Panc1 (cell line): ENCODE measurements around the gene CYP2B6. TPM values are rescaled to one million over a fixed set of nuclear protein-coding genes. Genes with fewer than 3 reads are reported as not detected.

ENCODE experiments used
- ATAC-seq: fragments of 200-7000 bp; cut with Tn5 transposase; 2 replicates; pipeline ENCODE4 v1.9.1; 2020; ENCODE audit warnings: mild to moderate bottlenecking, moderate library complexity
- BruUV-seq: library from RNA; stranded (reverse); fragments of 400-500 nt; replicated peaks from 2 replicates; lab custom pipeline; 2021; lab: Mats Ljungman, UMichigan
- CTCF ChIA-PET: fragments of 300-600 bp; sonication (Branson Sonifier 250); formaldehyde crosslinking; loops from one replicate; lab custom pipeline; 2022; ENCODE audit warnings: antibody characterized with exemption; lab: Charles Lee
- POLR2A ChIA-PET: fragments of 300-600 bp; sonication (Branson Sonifier 250); formaldehyde crosslinking; loops from one replicate; lab custom pipeline; 2022; ENCODE audit warnings: antibody characterized with exemption; lab: Charles Lee
- DNase-seq: peaks from one replicate; pipeline ENCODE4 v3.0.0-alpha.2; 2010; ENCODE audit warnings: low read depth, low spot score
- H3K27ac ChIP-seq: 2 replicates; pipeline ENCODE4 v1.5.1; 2011; ENCODE audit warnings: mild to moderate bottlenecking, low read length, inconsistent platforms
- H3K27me3 ChIP-seq: fragments of 200-500 bp; sonication (Bioruptor generic); 2 replicates; pipeline ENCODE4 v1.6.0; 2014; ENCODE audit warnings: low read length, inconsistent platforms; ENCODE audit not compliant: control insufficient read depth, insufficient read depth
- H3K36me3 ChIP-seq: fragments of 200-500 bp; sonication (Bioruptor generic); 2 replicates; pipeline ENCODE4 v1.5.1; 2014; ENCODE audit warnings: inconsistent platforms, mild to moderate bottlenecking, low read length, moderate library complexity; ENCODE audit not compliant: control insufficient read depth, insufficient read depth
- H3K4me1 ChIP-seq: 2 replicates; pipeline ENCODE4 v1.5.1; 2011; ENCODE audit warnings: inconsistent platforms, mild to moderate bottlenecking, low read length, moderate library complexity; ENCODE audit not compliant: control insufficient read depth, insufficient read depth
- H3K4me3 ChIP-seq, 2 experiments: 2 replicates each; pipeline ENCODE4 v1.5.1; 2011 to 2012; ENCODE audit warnings: low read depth in 2 of 2, low read length in 2 of 2, mild to moderate bottlenecking in 2 of 2, inconsistent platforms in 1 of 2, moderate library complexity in 1 of 2
- H3K9me3 ChIP-seq: fragments of 200-500 bp; sonication (Bioruptor generic); 2 replicates; pipeline ENCODE4 v1.5.1; 2014; ENCODE audit warnings: low read depth, mild to moderate bottlenecking, inconsistent platforms, low read length, moderate library complexity; ENCODE audit not compliant: control insufficient read depth, insufficient read depth
- POLR2AphosphoS5 ChIP-seq: IDR thresholded peaks from 2 replicates; pipeline ENCODE4 v1.6.1; 2012; ENCODE audit warnings: mild to moderate bottlenecking, low read depth, low read length, moderate library complexity
- SIN3A ChIP-seq: IDR thresholded peaks from 2 replicates; pipeline ENCODE4 v1.6.1; 2012; ENCODE audit warnings: low read depth, mild to moderate bottlenecking, low read length, moderate library complexity, borderline replicate concordance; ENCODE audit not compliant: insufficient read depth
- TCF7L2 ChIP-seq: IDR thresholded peaks from 2 replicates; pipeline ENCODE4 v1.6.1; 2011; ENCODE audit warnings: mild to moderate bottlenecking, low read depth, low read length, inconsistent platforms
- in situ Hi-C: cut with HindIII; loops from 2 replicates; pipeline ENCODE4 v1.10.0; 2016; ENCODE audit warnings: low sequenced_read_pairs, low pct_unique_long_range_greater_than_20kb
- intact Hi-C: fragments of 100-400 bp; cut with micrococcal nuclease; formaldehyde crosslinking; loops from one replicate; pipeline ENCODE4 v1.10.0; 2022; ENCODE audit not compliant: unreplicated experiment
- total RNA-seq: library from RNA; stranded (reverse); gene quantifications from one replicate; pipeline ENCODE4 v1.2.1, GENCODE V29; 2021; ENCODE audit not compliant: unreplicated experiment
- TF ChIP-seq, protein P1 (sequence below), 2 experiments: IDR thresholded peaks; 2 replicates each; pipeline ENCODE4 v1.6.1; 2011 to 2012; ENCODE audit warnings: low read depth in 2 of 2, control low read depth in 1 of 2, low read length in 1 of 2, mild to moderate bottlenecking in 1 of 2, moderate library complexity in 1 of 2; ENCODE audit not compliant: insufficient read depth in 1 of 2
- TF ChIP-seq, protein P2 (sequence below): fragments of 450-650 bp; IDR thresholded peaks from 2 replicates; pipeline ENCODE4 v1.5.1; 2017; ENCODE audit warnings: mild to moderate bottlenecking

The CYP2B6 gene
- total RNA-seq, 1 experiment from 2014 or later = 0.26 TPM

DNA sequence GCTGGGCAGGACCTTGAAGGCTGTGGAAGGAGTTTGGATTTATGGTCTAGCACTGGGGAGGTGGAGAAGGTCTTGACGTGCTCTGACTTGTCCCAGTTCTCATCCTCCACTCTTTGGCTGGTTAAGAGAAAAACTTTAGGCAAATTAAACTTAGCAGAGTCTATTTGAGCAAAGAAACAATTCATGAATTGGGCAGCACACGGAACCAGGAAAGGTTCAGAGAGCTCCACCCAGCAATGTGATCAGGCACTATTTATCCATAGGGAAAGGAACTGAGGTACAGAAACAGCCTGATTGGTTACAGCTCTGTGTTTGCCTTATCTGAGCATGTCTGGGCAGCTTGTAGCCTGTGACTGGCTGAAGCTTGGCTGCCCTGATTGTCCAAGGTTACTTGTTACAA, 45.4 kb upstream of the CYP2B6 start:
- TF ChIP-seq POLR2AphosphoS5 = no peak
- TF ChIP-seq, protein P1, sequence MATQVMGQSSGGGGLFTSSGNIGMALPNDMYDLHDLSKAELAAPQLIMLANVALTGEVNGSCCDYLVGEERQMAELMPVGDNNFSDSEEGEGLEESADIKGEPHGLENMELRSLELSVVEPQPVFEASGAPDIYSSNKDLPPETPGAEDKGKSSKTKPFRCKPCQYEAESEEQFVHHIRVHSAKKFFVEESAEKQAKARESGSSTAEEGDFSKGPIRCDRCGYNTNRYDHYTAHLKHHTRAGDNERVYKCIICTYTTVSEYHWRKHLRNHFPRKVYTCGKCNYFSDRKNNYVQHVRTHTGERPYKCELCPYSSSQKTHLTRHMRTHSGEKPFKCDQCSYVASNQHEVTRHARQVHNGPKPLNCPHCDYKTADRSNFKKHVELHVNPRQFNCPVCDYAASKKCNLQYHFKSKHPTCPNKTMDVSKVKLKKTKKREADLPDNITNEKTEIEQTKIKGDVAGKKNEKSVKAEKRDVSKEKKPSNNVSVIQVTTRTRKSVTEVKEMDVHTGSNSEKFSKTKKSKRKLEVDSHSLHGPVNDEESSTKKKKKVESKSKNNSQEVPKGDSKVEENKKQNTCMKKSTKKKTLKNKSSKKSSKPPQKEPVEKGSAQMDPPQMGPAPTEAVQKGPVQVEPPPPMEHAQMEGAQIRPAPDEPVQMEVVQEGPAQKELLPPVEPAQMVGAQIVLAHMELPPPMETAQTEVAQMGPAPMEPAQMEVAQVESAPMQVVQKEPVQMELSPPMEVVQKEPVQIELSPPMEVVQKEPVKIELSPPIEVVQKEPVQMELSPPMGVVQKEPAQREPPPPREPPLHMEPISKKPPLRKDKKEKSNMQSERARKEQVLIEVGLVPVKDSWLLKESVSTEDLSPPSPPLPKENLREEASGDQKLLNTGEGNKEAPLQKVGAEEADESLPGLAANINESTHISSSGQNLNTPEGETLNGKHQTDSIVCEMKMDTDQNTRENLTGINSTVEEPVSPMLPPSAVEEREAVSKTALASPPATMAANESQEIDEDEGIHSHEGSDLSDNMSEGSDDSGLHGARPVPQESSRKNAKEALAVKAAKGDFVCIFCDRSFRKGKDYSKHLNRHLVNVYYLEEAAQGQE (IDR thresholded peaks at IDR 0.05; ENCODE audit: insufficient read depth in 1 of 2, low read depth in 2 of 2, low read length in 1 of 2) = no peak
- no peak for TF ChIP-seq TCF7L2
- TF ChIP-seq, protein P2, sequence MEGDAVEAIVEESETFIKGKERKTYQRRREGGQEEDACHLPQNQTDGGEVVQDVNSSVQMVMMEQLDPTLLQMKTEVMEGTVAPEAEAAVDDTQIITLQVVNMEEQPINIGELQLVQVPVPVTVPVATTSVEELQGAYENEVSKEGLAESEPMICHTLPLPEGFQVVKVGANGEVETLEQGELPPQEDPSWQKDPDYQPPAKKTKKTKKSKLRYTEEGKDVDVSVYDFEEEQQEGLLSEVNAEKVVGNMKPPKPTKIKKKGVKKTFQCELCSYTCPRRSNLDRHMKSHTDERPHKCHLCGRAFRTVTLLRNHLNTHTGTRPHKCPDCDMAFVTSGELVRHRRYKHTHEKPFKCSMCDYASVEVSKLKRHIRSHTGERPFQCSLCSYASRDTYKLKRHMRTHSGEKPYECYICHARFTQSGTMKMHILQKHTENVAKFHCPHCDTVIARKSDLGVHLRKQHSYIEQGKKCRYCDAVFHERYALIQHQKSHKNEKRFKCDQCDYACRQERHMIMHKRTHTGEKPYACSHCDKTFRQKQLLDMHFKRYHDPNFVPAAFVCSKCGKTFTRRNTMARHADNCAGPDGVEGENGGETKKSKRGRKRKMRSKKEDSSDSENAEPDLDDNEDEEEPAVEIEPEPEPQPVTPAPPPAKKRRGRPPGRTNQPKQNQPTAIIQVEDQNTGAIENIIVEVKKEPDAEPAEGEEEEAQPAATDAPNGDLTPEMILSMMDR = no peak
- TF ChIP-seq SIN3A = no peak
- CTCF ChIA-PET = no interaction called here
- POLR2A ChIA-PET = interaction anchor here (0.6 kb wide), 1 partner anchor 11 kb away, joined by 3 read pairs; no protein-coding TSS in a partner anchor

DNA sequence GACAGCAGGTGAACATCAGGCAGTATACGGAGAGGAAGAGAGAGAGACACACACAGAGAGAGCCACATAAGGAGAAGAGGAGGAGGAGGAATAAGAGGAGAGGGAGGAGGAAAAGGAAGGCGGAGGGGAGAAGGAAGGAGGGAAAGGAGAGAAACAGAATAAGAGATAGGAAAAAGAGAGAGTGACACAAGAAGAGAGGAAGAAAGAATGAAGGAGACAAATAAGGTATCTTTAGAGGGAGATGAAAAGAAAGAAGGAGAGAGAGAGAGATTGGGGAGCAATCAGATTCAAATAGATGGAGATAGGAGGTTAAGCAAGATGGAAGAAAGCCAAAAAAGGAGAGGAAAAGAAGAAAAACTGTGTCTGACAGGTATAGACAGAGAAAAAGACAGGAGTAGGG, 44.0 kb upstream of the CYP2B6 start:
- ATAC-seq (no peak), DNase-seq (no peak)
- CTCF ChIA-PET = no interaction called here
- no peak overlapping the region for H3K4me3 ChIP-seq
- BruUV-seq = no TSS peak
- no peaks in the 10 kb centered on the region for H3K36me3 ChIP-seq
- POLR2A ChIA-PET = no interaction called here
- TF ChIP-seq TCF7L2 (no peak), POLR2AphosphoS5 (no peak)
- H3K4me1 ChIP-seq = no peaks in the 10 kb centered on the region
- no peaks in the 10 kb centered on the region for H3K27me3 ChIP-seq
- in situ Hi-C loops = no loop called here
- H3K9me3 ChIP-seq = no peaks in the 10 kb centered on the region
- intact Hi-C loops = no loop called here
- H3K27ac ChIP-seq = no peak overlapping the region; the same call in 1 of the 2 replicates

More for the DNA sequence above, 45.4 kb upstream of the CYP2B6 start:
- Histone ChIP-seq H3K27me3 (no peaks in the 10 kb centered on the region), H3K4me3 (no peak overlapping the region), H3K9me3 (no peaks in the 10 kb centered on the region), H3K36me3 (no peaks in the 10 kb centered on the region), H3K4me1 (no peaks in the 10 kb centered on the region), H3K27ac (no peak overlapping the region)
- intact Hi-C loops (no loop called here), in situ Hi-C loops (no loop called here)
- BruUV-seq = no TSS peak
- DNase-seq = no peak
- ATAC-seq = no peak

DNA sequence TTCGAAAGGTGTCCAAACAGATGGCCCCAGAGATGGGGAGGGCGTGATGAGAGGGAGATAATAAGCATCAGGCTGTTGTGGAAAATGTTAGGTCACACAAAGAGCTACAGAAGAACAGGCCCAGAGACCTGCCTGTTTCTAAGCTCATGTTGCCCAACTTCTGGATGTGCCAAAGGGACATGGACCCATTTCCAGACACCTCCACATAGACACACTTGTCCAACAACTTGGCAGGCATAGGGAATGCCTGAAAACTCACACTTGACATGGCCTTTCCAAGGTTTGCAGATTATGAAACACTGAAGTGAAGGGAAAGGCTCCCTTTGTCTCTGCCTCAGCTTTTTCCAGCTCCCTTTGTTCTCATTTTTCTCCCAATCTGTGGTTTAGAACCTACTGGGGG, 43.5 kb upstream of the CYP2B6 start:
- Histone ChIP-seq H3K27ac (no peak overlapping the region), H3K36me3 (no peaks in the 10 kb centered on the region), H3K9me3 (no peaks in the 10 kb centered on the region), H3K4me3 (no peak overlapping the region), H3K27me3 (no peaks in the 10 kb centered on the region), H3K4me1 (no peaks in the 10 kb centered on the region)
- CTCF ChIA-PET = no interaction called here
- ATAC-seq (no peak), DNase-seq (no peak)
- no TSS peak for BruUV-seq
- TF ChIP-seq, protein P2 = no peak
- TF ChIP-seq, protein P1 (IDR thresholded peaks at IDR 0.05; ENCODE audit: insufficient read depth in 1 of 2, low read depth in 2 of 2, low read length in 1 of 2) = no peak
- TF ChIP-seq SIN3A (no peak), POLR2AphosphoS5 (no peak), TCF7L2 (no peak)
- in situ Hi-C loops = no loop called here
- POLR2A ChIA-PET = no interaction called here
- intact Hi-C loops = no loop called here
